Measurements from ENCODE around the gene ANAPC5.

Gene ANAPC5

GRCh38 chr12:121366063-121366459 is 13.8 kb upstream of the ANAPC5 start:
- no peak for DNase-seq

DNA sequence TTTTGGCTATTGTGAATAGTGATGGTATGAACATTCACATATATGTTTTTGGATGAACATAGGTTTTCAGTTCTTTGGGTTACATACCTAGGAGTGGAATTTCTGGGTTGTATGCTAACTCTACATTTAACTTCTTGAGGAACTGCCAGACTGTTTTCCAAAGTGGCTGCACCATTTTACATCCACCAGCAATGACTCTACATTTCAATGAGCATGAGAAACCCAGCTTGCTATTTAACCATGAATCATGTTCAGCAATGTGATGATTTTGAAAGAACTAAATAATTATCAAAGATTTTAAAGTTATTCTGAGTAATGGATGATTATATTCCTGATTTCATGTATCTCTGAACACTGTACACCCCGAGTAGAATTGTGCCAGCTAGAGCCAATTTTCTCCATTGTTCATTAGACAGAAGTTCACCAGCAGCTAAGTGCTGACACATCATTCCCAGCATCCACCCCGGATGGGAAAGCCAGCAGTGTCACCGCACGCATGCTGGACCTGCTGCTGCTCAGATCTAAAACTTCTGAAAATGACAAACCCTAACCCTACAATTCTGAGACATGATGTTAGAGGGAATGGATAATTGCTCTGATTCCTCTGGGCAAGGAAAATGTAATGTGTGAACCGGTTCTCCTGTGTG is 13.3 kb upstream of the ANAPC5 start:
- DNase-seq, result no peak

- no peak for DNase-seq
Observed at GRCh38 chr12:121364683-121365121, 12.5 kb upstream of the ANAPC5 start.

DNA sequence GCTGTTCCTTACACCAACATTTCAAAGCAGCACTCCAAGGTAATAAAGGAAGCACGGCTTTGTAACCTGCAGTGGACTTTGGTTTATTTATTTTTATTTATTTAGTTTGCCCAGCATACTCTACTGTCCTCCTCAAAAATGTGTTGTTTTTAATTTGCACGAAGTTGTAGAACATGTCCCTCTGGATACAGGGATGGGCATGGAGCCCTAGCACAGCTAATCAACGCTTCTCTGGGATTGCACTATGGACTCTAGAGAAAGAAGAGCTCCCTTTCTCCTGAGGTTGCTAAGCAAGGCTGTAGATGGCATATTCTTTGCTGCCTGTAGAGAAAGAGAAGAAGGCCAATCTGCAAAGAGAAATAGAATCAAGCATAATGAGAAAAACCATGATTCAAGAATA is 5.9 kb upstream of the ANAPC5 start:
- DNase-seq, result no peak

DNA sequence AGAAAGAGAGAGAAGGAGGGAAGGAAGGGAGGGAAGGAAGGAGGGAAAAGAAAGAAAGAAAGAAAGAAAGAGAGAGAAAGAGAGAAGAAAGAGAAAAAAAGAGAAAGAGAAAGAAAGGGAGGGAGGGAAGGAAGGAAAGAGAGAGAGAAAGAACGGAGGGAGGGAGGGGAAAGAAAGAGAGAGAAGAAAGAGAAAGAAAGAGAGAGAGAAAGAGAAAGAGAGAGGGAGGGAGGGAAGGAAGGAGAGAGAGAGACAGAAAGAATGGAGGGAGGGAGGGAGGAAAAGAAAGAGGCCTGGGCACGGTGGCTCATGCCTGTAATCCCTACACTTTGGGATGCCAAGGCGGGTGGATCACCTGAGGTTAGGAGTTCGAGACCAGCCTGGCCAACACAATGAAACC is 5.1 kb upstream of the ANAPC5 start:
- DNase-seq, result no peak

- no peak for DNase-seq
Observed at GRCh38 chr12:121356657-121357056, 4.4 kb upstream of the ANAPC5 start.

DNA sequence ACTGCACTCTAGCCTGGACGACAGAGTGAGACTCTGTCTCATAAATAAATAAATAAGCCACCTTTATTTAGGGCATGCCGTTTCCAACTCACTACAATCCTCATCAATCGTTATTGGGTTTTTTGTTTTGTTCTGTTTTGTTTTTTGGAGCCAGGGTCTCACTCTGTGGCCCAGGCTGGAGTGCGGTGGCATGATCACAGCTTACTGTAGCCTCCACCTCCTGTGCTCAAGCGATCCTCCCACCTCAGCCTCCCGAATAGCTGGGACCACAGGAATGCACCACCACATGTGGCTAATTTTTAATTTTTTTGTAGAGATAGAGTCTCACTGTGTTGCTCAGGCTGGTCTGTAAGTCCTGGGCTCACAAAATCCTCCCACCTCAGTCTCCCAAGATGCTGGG is 3.6 kb upstream of the ANAPC5 start:
- DNase-seq, result no peak

DNA sequence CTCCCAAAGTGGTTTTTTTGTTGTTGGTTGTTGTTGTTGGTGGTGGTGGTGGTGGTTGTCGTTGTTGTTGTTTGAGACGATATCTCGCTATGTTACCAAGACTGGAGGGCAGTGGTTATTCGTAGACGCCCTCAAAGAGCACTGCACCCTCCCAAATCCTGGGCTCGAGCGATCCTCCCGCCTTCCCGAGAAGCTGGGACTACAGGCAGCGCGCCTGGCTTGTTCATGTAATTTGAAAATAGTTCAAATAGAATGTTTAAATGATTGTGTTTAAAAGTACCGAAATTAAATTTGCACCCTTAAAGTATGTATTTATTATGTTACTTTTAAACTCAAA is 439 bp upstream of the ANAPC5 start:
- DNase-seq, result peak; percentile 49

DNA sequence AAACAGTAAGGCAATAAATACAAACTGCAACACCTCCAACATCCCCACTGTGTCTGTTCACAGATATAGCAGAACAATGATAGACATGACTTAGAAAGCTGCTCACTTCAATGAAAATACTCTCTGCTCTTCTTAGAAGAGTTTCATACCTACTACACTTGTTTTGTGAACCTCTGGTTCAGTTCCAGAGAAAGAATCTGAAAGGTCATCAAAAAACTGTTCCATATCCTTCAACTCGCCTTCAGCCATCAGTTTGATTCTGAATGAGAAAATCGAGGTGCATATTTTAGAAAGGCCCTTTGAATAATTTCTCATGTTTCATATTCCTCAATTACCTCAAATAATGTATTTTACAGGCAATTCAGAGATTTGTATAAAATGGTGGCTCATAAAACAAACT is 5.5 kb downstream of the ANAPC5 start:
- no peak for DNase-seq

GRCh38 chr12:121345151-121345815 is 6.9 kb downstream of the ANAPC5 start:
- DNase-seq, result no peak

- no peak for DNase-seq
Observed at GRCh38 chr12:121344506-121344905, 7.7 kb downstream of the ANAPC5 start.

GRCh38 chr12:121337416-121337815 is 14.8 kb downstream of the ANAPC5 start:
- DNase-seq, result no peak

DNA sequence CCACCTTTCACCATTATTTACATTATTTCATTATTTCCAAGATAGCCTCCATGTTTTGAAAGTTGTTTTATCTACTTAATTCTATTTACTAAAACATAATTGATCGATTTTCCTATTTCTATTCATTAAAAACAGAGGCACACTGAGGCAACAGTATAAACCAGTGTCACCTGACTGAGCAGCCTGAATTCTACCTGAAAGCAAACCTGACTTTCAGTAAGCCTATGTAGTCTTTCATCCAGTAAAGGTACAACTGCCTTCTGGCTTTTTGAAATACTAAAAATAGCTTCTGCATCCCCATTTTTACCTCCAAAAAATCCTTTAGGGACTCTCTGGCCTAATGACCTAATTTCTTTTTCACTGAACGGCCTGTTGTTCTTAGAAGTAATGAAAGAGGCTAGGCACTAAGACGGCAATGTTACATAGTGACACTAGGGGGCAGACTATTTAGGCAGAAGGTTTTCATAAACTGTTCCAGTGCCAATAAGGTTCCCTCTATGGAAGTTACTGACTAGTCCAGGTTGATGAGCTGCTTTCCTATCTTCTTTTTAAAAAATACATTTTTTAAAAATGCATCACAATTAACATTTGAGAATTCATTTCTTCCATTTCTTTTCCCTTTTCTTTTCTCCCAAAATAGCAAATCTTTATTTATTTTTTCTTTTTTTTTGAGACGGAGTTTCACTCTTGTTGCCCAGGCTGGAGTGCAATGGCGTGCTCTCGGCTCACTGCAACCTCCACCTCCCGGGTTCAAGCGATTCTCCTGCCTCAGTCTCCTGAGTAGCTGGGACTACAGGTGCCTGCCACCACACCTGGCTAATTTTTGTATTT is 17.5 kb downstream of the ANAPC5 start:
- DNase-seq, result peak; percentile 56

- DNase-seq, result no peak
Observed at GRCh38 chr12:121333747-121334146, 18.5 kb downstream of the ANAPC5 start.

DNA sequence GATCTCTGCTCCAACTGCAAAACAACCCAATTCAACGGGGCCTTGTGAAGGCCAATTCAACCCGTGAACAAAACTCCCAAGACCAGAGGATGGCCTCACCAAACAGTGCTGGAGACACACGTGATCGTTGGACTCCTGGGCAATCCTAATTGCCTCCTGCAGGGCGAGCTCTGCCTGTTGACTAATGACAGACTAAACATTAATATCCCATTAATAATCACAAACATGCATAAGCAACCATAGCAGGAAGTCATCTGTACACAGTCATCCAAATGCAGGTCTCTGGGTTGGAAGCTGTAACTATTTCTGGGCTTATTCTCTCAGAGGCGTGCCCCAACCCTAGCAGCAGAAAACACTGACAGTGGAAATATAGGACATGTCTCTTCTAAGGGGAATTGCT is 21.0 kb downstream of the ANAPC5 start:
- no peak for DNase-seq

DNA sequence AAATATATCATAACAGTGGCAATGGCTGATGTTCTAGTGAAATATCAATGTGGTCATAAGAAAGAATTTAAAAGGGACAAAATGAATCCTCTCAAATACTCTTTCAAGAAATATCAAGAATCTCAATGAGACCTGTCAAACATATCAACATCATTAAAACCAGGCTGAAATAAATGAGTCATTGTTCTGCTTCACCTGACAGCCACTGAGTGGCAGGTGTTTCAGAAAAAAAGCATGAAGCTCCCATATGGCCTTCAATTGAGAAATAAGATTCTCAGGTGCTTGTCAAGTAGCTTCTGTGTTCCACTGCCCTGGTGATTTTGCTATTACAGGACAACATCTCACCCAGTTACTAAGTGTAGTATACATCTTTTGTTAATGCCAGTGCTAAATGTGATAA is 21.5 kb downstream of the ANAPC5 start:
- no peak for DNase-seq

- no peak for DNase-seq
Observed at GRCh38 chr12:121330195-121330594, 22.0 kb downstream of the ANAPC5 start.

- no peak for DNase-seq
Observed at GRCh38 chr12:121328620-121329019, 23.6 kb downstream of the ANAPC5 start.

- DNase-seq, result no peak
Observed at GRCh38 chr12:121326996-121327674, 25.1 kb downstream of the ANAPC5 start.

DNA sequence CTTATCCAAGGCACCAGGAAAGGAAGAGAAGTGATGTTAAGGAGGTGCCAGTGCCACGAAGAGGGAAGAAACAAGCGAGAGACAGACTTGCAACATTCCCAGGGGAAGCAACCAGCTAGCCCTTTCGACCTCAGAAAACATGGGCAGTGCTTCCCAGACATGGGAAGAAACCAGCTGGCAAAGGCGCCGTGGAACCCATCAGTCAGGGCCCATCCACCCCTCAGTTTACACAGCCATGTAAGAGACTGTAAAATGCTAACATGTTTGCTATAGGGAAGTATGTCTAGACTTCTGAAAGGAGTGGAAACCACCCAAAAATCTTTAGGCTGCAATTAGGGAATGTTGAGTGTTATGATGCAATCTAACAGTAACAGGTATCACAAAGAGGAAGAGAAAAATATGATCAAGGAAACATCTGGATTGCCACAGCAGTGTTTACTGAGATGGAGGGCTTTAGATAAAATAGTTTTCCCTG is 26.3 kb downstream of the ANAPC5 start:
- no peak for DNase-seq

DNA sequence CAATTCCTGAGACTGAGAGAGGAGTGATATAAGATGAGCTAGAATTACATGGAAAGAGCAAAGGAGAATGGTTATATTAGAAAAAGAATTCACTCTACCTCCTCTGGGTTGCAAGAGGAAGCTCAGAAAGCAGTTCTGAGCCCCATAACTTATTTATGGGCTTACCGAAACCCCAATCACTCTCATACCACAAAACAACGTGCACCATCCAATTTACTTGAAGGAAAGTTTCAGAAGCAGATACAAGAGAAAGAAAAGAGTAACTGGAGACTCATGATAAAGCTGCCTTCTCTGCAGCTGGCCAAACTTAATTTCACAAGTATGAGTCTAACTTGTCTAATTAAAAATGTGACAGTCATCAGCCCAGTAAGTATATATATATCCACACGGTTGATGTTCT is 28.3 kb downstream of the ANAPC5 start:
- no peak for DNase-seq

DNA sequence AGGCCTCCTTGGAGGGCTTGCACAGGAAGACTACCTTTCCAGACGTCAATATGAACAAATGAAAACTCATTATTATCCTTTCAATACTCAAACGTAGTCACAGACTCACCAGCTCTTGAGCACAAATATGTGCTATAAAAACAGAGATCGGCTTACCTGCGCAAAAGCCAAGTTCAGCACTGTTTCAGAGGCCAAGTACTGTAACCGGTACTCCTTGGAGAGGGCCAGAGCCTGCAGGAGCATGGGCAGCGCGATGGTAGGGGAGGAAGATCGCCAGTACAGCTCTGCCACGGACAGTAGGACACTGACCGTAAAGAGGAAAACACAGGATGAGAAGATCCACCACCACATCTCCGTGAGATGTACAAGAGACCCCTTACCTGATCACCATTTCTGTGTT is 34.1 kb downstream of the ANAPC5 start:
- no peak for DNase-seq

DNA sequence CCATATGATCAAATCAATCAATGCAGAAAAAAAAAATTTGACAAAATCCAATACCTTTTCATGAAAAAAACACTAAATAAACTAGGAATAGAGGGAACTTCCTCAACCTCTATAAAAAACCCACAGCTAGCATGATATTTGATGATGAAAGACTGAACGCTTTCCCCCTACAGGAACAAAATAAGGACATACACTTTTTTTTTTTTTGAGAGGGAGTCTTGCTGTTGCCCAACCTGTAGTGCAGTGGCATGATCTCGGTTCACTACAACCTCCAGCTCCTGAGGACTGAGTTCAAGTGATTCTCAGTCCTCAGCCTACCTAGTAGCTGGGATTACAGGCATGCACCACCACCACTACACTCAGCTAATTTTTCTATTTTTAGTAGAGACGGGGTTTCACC is 37.8 kb downstream of the ANAPC5 start:
- DNase-seq, result no peak
